Measurements from ENCODE around the gene NPAS3. TPM values are rescaled to one million over a fixed set of nuclear protein-coding genes. Genes with fewer than 3 reads are reported as not detected.

The NPAS3 gene
- total RNA-seq, 1 experiment from 2014 or later, result 0.36 TPM

DNA sequence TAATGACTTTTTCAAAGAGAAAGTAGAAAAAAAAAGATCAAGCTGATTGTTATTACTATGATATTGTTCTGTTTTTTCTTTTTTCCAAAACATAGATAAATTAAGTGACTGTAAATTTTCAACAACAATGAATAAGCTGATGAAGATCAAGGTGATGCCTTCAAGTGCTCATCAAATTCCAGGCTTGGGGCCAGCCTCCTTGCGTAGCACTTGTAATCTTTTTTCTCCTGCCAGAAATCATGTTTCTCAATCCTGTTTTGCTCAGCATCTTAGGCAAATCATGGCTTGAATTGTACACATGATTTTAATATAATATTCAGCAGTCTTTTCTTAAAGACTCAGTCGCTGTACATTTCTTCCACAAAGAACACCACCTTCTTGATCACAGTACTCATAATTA lies 333.2 kb downstream of the NPAS3 start:
- POLR2A ChIA-PET (ENCODE audit: unreplicated experiment), result no interaction called here
- no peak for TF ChIP-seq EZH2 (IDR thresholded peaks at IDR 0.05; ENCODE audit: low read length, unreplicated experiment)
- no peak for TF ChIP-seq CTCF (conservative IDR thresholded peaks at IDR 0.05; ENCODE audit: low read depth, low read length)
- no peak for TF ChIP-seq EZH2phosphoT487 (IDR thresholded peaks at IDR 0.05; ENCODE audit: borderline replicate concordance, low read length)
- no TSS peak for BruUV-seq (replicated peaks)

DNA sequence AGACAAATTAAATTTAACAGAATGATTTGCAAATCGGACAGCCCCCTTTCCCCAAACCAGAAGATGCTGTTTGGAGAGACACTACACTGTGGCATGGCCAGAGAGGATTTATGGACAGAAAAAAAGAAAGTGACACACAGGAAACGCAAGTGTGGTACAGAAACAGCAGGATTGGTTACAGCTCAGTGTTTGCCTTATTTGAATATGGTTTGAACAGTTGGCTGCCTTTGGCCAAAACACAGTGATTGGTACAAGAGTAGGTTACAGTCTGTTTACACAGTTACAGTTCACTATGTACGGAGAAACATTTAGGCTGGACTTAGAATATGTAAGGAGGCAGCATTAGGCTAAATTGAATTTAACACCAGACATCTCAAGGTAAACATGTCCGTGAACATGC lies 335.3 kb downstream of the NPAS3 start:
- Histone ChIP-seq H3K9me2 (replicated peaks; ENCODE audit: low read length) (no peaks in the 10 kb centered on the region), H3K4me3 (ENCODE audit: low read length) (no peak overlapping the region), H3K4me2 (ENCODE audit: low read length) (no peak overlapping the region), H3K27ac (ENCODE audit: low read length) (no peak overlapping the region), H3K9me3 (ENCODE audit: low read length) (no peaks in the 10 kb centered on the region), H3K36me3 (ENCODE audit: low read depth, low read length) (no peaks in the 10 kb centered on the region), H2AFZ (ENCODE audit: low read length) (0 out of 2 replicates have a peak overlapping the region, but pooled peaks have one; percentile 13), H4K20me1 (ENCODE audit: low read length) (no peaks in the 10 kb centered on the region), H3K79me2 (ENCODE audit: low read length) (no peaks in the 10 kb centered on the region), H3K9ac (ENCODE audit: low read length) (no peak overlapping the region), H3K4me1 (ENCODE audit: insufficient read depth, low read length) (no peaks in the 10 kb centered on the region), H3F3A (ENCODE audit: low read length, unreplicated experiment) (no peaks in the 10 kb centered on the region), H3K27me3 (ENCODE audit: low read length) (no peaks in the 10 kb centered on the region)
- no peak for DNase-seq
- ChIA-PET POLR2A (ENCODE audit: unreplicated experiment) (no interaction called here), CTCF (no interaction called here)
- no peak for TF ChIP-seq CTCF (conservative IDR thresholded peaks at IDR 0.05; ENCODE audit: low read depth, low read length)
- no peak for TF ChIP-seq EZH2 (IDR thresholded peaks at IDR 0.05; ENCODE audit: low read length, unreplicated experiment)
- TF ChIP-seq EZH2phosphoT487 (IDR thresholded peaks at IDR 0.05; ENCODE audit: borderline replicate concordance, low read length), result no peak
- BruUV-seq (replicated peaks), result no TSS peak
- intact Hi-C loops (cut with micrococcal nuclease), result no loop called here
- ATAC-seq, result no peak

More for the DNA sequence above, 333.2 kb downstream of the NPAS3 start:
- Histone ChIP-seq H3K9me2 (replicated peaks; ENCODE audit: low read length) (no peaks in the 10 kb centered on the region), H3K27ac (ENCODE audit: low read length) (no peak overlapping the region), H3K4me1 (ENCODE audit: insufficient read depth, low read length) (no peaks in the 10 kb centered on the region), H3K4me2 (ENCODE audit: low read length) (no peak overlapping the region), H4K20me1 (ENCODE audit: low read length) (no peaks in the 10 kb centered on the region), H3K79me2 (ENCODE audit: low read length) (no peaks in the 10 kb centered on the region), H3K9ac (ENCODE audit: low read length) (no peak overlapping the region), H3K36me3 (ENCODE audit: low read depth, low read length) (no peaks in the 10 kb centered on the region), H2AFZ (ENCODE audit: low read length) (no peak overlapping the region), H3K9me3 (ENCODE audit: low read length) (no peaks in the 10 kb centered on the region), H3K27me3 (ENCODE audit: low read length) (no peaks in the 10 kb centered on the region), H3F3A (ENCODE audit: low read length, unreplicated experiment) (no peaks in the 10 kb centered on the region), H3K4me3 (ENCODE audit: low read length) (no peak overlapping the region)
- CTCF ChIA-PET, result no interaction called here
- intact Hi-C loops (cut with micrococcal nuclease), result no loop called here
- ATAC-seq, result no peak
- DNase-seq, result no peak

DNA sequence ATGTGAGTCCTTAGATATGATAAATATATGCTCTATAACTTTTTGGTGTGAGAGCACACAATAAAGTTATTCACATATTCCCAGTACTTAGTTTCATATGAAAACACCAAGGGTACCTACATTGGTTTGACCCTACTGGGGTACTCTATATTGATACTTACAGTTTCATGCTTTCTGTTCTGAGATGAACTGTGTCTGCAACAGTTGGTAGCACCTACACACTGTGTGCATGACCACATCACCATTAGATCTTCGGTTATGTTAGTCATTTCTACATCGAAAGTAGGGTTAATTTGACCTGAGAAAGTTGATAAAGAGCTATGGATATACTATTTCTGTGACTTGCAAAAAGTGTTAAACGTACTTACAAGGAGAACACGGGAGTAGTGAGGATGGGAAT lies 337.2 kb downstream of the NPAS3 start:
- Histone ChIP-seq H3K36me3 (ENCODE audit: low read depth, low read length) (no peaks in the 10 kb centered on the region), H3K4me1 (ENCODE audit: insufficient read depth, low read length) (0 out of 2 replicates have a peak, but pooled peaks cover 2% of the 10 kb centered on the region), H3K4me2 (ENCODE audit: low read length) (no peak overlapping the region), H3K27ac (ENCODE audit: low read length) (no peak overlapping the region), H3K9me3 (ENCODE audit: low read length) (no peaks in the 10 kb centered on the region), H3K4me3 (ENCODE audit: low read length) (no peak overlapping the region), H3K79me2 (ENCODE audit: low read length) (no peaks in the 10 kb centered on the region), H3K27me3 (ENCODE audit: low read length) (no peaks in the 10 kb centered on the region; the same call in 1 of the 2 replicates), H4K20me1 (ENCODE audit: low read length) (no peaks in the 10 kb centered on the region), H2AFZ (ENCODE audit: low read length) (no peak overlapping the region), H3K9me2 (replicated peaks; ENCODE audit: low read length) (no peaks in the 10 kb centered on the region), H3F3A (ENCODE audit: low read length, unreplicated experiment) (no peaks in the 10 kb centered on the region), H3K9ac (ENCODE audit: low read length) (no peak overlapping the region)
- no peak for TF ChIP-seq EZH2 (IDR thresholded peaks at IDR 0.05; ENCODE audit: low read length, unreplicated experiment)
- no peak for TF ChIP-seq EZH2phosphoT487 (IDR thresholded peaks at IDR 0.05; ENCODE audit: borderline replicate concordance, low read length)
- TF ChIP-seq CTCF (conservative IDR thresholded peaks at IDR 0.05; ENCODE audit: low read depth, low read length), result no peak
- intact Hi-C loops (cut with micrococcal nuclease), result no loop called here
- ChIA-PET POLR2A (ENCODE audit: unreplicated experiment) (no interaction called here), CTCF (no interaction called here)
- BruUV-seq (replicated peaks), result no TSS peak
- ATAC-seq (no peak), DNase-seq (no peak)

Data from PC-3 (cell line).